GM13976 (cell line): ENCODE data around the gene RAPGEF2.

Source experiments
- DNase-seq: peaks from one replicate; pipeline ENCODE4 v3.0.0; 2012; ENCODE audit warnings: low spot score
- CTCF ChIP-seq: IDR thresholded peaks from 2 replicates; pipeline ENCODE4 v1.5.1; 2012; ENCODE audit warnings: borderline replicate concordance, mild to moderate bottlenecking; ENCODE audit not compliant: insufficient read depth; ENCODE audit errors: extremely low read depth, missing control alignments, control extremely low read depth
- in situ Hi-C: fragments of 300-500 bp; cut with MboI; formaldehyde crosslinking; loops from one replicate; pipeline ENCODE4 v1.12.0; 2022; ENCODE audit warnings: low sequenced_read_pairs, mixed read lengths, inconsistent platforms; ENCODE audit not compliant: unreplicated experiment

Gene RAPGEF2

GRCh38 chr4:159342374-159342773 is 239.5 kb downstream of the RAPGEF2 start:
- TF ChIP-seq CTCF, result no peak
- in situ Hi-C loops, result no loop called here
- no peak for DNase-seq

GRCh38 chr4:159343116-159343515 is 240.2 kb downstream of the RAPGEF2 start:
- TF ChIP-seq CTCF, result no peak
- no peak for DNase-seq
- in situ Hi-C loops, result no loop called here

GRCh38 chr4:159344877-159345276 is 242.0 kb downstream of the RAPGEF2 start:
- DNase-seq, result no peak
- TF ChIP-seq CTCF, result no peak
- in situ Hi-C loops, result no loop called here

GRCh38 chr4:159346681-159347080 is 243.8 kb downstream of the RAPGEF2 start:
- DNase-seq, result no peak
- TF ChIP-seq CTCF, result no peak
- in situ Hi-C loops, result no loop called here

GRCh38 chr4:159347813-159348212 is 244.9 kb downstream of the RAPGEF2 start:
- no peak for TF ChIP-seq CTCF
- in situ Hi-C loops, result no loop called here

GRCh38 chr4:159349332-159349731 is 246.5 kb downstream of the RAPGEF2 start:
- in situ Hi-C loops, result no loop called here
- no peak for TF ChIP-seq CTCF
- no peak for DNase-seq

More at GRCh38 chr4:159347813-159348212, 244.9 kb downstream of the RAPGEF2 start:
- DNase-seq, result no peak

GRCh38 chr4:159352609-159353008 is 249.7 kb downstream of the RAPGEF2 start:
- no peak for DNase-seq
- in situ Hi-C loops, result no loop called here
- no peak for TF ChIP-seq CTCF
